Cortex of kidney (tissue), 1 donor: ENCODE data around the gene TWF2.
"Not testable (repeated sequence)": the region's sequence is repeated elsewhere in the genome, so short reads cannot be mapped to it uniquely, and the experiment has no call there.

Experiments
- DNase-seq: peaks from one replicate; lab custom pipeline; 2025; lab: John Stamatoyannopoulos, UW

Gene TWF2

DNA sequence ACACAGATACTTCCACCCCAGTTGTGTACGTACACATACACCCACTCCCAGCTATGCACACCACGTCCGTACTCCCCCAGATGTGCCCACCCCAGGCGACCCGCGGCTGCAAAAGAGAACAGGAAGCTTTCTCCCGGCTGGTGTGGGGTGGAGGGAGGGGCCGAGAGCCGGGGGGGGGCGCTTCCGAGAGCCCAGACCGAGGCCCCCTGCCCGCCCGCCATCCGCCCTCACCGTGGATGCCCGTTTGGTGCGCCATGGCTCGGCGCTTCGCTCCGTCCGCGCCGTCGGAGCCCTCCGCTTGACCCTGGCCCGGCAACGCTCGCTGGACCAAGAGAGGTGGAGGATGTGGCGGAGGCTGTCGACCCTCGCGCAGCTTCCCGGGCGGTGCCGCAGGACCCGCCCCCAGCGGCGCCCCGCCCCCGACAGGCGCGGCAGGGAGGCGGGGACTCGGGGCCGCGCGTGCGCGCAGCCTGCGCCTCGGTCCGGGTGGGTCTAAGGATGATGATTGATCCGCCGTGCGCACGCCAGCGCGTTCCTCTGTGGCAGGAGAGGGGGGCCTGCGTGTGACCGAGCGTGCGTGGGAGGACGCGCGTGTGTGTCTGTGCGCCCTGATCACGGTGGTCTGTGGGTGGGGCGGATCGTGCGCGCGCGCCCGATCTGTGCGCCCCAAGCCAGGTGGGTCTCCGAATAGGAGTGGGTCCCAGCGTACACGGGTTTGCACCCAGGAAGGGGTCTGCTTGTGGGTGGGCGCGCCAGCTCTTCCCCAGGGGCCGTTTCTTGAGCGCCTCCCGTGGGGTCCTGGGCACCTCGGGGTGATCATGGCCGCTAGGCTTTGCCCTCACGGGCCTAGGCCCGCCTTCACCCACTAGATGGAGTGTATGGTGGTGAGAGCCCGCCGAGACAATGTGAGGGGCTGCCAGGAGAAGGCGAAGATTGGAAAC lies at the start of gene TWF2:
Gene TWF2, minus strand, starts transcription at position 398 of the 941 bp plus-strand sequence. Its CDS starts 142 bp downstream, at position 256.
- DNase-seq, result no peak

DNA sequence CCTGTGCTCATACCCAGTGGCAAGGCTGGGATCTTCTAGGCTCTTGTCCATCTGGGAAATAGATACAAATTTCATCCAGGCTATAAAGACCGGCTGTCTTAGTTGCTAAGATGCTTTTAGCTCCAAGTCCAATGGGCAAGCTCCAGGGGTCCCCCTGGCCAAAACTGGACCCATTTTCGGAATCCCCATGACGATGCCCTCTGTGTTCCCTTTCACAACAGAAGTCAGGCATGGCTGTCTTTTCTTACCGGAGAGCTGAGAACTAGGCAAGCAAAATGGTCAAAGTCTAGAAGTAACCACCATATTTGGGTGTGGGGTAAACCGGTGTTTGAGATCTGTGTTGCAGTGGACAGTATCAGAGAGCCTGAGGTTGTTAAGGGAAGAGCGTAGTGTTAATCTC lies 49.7 kb upstream of the TWF2 start:
- no peak for DNase-seq

DNA sequence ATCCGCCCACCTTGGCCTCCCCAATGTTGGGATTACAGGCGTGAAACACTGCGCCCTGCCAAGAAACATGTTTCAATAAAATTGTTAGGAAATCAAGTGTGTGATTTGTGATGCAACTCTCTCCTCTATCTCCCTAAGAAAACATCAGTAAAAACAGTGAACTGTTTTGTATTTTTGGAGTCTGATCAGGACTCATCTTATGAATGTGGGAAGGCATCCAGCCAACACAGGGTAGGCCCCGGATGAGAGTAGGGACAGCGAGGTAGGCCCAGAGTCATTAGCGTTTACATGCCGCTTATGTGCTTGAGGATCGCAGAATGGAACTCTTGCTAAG lies 47.8 kb upstream of the TWF2 start:
- DNase-seq, result no peak

DNA sequence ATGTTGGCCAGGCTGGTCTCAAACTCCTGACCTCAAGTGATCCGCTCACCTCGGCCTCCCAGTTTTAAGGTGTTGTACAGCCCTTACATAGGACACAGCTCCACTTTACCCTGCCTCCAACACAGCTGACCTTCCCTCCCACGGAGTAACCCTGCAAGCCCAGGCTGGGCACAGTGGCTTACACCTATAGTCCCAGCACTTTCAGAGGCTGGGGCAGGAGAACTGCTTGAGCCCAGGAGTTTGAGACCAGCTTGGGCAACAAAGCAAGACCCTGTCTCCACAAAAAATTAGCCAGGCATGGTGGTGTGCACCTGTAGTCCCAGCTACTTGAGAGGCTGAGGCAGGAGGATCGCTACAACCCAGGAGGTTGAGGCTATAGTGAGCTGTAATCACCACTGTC lies 45.1 kb upstream of the TWF2 start:
- DNase-seq, result not testable (repeated sequence)

DNA sequence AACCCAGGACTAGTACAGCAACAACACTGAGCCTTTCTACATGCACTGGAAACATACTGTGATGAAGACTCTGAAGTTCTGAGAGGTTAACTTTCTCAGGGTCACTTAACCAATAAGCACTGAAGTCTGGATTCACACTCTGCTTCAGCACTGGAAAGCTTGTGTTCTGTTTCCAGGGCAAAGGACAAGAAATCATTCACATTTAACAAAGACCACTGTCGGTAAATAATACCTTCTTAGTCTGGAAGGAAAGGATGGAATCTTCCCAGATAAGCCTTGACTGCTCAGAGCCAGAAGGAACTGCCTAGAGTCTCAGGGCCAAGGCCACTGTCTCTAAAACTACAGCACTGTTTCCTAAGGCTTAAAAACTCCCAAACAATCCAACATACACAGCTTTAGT lies 44.3 kb upstream of the TWF2 start:
- DNase-seq, result no peak

DNA sequence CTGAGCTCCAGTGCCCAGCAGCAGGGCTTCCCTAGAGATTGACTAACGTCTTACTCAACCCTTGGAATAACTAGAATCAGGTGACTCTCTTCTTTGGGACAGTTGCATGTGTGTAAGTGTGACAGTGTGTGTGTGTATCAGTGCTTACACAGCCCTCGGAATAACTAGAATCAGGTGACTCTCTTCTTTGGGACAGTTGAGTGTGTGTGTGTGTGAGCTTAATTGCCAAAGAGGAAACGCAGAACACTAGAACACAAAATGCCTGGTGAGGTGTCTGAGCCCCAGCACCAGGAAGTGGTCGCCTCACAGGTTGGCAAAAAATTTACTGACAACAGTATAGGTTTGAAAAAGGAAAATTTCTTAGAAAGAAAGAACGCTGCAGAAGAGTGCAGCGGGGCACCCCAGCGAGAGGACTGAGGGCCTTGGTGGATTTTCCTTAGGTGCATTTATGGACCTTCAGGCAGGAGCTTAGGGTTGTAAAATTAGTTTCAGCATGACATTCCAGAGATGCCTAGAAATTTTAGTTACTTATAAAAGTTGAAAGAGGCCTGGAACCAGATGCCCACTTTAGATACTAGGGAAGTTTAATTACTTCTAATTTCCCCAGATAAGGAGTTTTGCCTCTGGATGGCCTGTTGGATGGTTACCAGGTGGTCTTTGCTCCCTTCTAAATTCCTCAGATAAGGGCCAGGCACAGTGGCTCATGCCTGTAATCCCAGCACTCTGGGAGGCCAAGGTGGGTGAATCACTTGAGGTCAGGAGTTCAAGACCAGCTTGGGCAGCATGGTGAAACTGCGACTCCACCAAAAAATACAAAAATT lies 43.2 kb upstream of the TWF2 start:
- DNase-seq, result no peak

DNA sequence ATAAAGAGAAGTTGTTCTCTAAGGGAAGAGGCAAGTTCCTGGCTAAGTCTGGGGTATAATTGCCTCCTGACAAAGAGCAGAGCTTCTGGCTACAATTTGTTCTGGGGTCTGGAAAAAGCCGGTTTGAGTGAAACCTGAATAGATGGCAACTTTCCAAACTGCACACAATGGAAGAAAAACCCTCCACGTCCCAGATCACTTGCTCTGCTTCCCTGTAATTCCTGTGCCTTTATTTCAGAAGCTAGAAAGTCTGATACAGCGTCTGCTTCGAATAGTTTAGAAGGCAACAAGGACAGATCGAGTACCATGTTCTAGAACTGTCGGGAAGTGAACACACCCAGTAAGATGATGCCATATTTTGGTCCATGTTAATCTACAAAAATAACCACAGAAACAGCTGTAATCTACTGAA lies 41.1 kb upstream of the TWF2 start:
- no peak for DNase-seq

DNA sequence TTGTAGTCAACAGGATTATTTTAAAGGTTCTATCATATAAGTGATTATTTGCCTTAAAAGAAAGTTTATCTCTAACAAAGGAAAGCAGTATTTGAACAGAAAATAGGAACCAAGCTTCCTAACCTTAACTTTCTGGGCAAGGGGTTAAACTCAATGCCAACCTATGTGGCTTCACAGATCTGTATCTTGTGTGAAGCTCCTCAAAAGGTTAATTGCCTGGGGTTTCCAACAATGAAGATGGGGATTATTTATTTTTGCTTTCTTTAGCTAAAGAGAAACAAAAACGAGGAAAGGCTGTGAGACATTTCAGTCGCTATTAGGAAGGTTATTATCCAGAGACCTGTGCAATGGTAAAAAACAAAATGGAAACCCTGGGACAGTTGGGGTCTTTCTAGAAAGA lies 40.6 kb upstream of the TWF2 start:
- DNase-seq, result no peak

DNA sequence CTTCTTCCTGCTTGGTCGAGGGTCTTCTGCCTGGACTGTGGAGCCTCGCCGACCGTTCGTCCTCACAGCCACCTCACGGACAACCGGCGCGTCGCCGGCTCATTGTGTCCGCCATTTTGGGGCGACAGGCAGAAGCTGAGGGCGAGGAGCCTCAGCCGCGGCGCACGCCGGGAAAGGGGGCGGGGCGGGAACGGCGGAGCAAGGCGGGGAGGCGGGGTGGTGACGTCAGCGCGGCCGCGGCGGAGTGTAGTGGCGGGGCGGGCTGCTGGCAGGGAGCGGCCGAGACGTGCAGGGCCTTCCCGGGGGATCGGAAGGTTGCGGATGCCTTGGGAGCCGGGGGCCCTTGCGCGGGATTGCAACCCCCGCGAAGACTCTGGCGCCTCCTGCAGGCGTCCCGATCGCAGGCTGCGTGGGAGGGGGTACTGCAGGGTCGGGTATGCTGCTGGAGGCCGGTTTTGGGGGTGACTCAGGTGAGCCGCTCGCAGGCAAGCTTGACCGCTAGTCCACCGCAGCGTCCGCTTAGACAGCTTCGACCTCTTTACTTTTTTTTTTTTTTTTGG lies 39.6 kb upstream of the TWF2 start, which contains the start of gene WDR82:
Gene WDR82, minus strand, starts transcription at position 140 of the 560 bp plus-strand sequence. CDS start 288 bp downstream, outside the sequence.
- no peak for DNase-seq

DNA sequence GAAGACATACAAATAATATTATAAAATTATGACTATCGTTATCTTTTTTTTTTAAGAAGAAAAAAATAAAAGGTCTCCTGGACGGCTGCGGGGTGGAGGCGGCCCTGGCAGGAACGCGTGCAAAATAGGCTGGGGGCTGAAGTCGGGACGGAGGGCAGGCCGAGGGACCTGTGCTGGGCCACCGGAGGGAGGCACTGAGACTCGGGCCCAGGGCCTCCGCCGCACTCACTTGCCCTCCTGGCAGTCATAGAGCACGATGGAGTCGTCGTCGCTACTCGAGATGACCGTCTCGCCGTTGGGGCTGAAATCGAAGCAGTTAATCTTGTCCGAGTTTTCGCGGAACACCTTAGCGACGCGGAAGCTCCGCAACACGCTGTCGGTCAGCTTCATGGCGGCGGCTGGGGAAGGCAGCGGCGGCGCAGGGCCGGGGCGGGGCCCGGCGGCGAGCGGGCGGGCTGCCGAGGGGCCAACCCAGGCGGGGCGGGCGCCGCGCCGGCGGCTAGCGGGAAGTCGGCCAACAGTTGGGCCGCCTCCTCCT lies 39.1 kb upstream of the TWF2 start:
- DNase-seq, result no peak

DNA sequence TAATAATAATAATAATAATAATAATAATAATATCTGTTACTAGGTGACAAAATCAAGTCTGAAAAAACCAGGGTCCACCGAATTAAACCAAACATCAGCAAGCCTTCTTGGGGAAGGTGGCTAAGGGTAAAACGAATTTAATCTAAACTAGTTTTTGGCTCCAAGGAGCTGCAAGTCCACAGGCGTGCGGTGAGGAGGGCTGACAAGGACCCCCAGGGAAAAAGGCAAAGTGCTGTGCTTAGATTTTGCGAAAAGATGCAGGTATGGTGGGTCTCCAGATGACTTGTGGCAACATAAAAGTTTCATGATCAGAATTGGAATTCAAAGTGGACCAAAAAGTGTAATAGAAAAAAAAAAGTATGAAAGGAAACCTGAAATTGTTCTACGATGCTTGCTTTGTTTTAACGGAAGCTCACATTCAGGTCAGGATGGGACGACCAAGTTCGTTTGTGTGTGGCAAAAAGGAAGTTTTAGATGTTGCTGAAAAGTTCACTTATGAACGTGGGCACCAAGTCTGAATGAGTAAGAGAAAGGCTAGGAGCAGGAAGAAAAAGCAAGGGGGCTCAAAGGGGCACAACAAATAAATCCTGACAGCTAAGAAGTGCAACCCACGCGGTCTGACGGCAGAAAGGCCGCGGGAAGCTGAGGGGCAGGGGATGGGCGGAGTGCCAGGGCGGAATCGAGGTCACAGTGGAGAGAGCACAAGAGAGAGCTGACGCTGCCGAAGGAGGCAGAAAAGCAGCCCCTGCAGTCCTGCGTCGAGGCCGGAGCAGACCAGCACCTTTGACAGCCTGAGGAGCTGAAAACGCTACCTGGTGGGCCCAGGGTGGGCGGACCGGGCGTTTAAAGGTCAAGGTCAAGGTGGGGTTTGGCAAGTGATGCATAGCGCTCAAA lies 38.4 kb upstream of the TWF2 start:
- DNase-seq, result no peak

DNA sequence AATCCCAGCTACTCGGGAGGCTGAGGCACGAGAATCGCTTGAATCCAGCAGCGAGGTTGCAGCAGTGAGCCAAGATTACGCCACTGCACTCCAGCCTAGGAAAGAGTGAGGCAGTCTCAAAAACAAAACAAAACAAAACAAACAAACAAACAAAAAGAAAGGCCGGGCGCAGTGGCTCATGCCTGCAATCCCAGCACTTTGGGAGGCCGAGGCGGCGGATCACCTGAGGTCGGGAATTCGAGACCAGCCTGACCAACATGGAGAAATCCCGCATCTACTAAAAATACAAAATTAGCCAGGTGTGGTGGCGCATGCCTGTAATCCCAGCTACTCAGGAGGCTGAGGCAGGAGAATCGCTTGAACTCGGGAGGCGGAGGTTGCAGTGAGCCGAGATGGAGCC lies 35.8 kb upstream of the TWF2 start:
- DNase-seq, result not testable (repeated sequence)

DNA sequence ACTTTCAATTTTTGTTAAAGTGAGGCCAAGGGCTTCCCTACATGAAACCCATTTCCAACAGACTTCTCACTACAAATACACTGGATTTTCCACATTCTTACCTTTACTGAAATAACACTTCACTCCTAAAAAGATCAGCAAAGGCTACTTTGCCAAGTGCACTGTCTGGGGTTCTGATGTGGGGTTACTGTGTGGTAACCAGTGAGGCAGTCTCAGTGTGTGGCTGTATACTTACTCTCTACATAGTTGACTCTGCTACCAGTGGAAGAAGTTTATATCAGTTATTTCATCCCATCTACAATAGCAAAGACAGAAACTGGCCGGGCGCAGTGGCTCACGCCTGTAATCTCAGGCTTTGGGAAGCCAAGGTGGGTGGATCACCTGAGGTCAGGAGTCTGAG lies 33.9 kb upstream of the TWF2 start:
- DNase-seq, result no peak

DNA sequence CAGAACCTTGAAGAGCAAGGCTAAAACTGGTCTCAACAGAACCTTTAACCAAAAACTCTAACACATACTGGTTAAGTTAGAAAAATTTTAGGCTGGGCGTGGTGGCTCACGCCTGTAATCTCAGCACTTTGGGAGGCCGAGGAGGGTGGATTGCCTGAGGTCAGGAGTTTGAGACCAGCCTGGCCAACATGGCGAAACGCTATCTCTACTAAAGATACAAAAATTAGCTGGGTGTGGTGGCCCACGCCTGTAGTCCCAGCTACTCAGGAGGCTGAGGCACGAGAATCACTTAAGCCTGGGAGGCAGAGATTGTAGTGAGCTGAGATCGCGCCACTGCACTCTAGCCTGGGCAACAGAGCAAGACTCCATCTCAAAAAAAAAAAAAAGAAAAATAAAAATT lies 33.2 kb upstream of the TWF2 start:
- DNase-seq, result not testable (repeated sequence)

DNA sequence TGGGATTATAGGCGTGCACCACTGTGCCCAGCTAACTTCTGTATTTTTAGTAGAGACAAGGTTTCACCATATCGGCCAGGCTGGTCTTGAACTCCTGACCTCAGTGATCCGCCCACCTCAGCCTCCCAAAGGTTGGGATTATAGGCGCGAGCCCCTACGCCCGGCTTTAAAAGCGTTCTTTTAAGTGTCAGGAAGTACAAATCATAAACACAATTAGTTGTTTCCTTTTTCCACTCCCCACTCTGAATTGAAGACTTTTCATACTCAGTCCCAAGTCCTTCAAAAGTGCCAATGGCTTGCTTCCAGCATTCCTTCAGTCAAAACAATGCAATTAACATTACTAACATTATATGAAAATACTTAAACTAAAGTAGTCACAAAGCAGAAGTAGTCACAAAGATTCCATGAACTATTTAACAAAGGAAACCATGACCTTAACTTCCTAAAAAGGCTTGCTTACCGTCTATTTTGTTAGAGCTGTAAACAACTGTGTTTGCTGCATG lies 31.3 kb upstream of the TWF2 start:
- DNase-seq, result no peak

DNA sequence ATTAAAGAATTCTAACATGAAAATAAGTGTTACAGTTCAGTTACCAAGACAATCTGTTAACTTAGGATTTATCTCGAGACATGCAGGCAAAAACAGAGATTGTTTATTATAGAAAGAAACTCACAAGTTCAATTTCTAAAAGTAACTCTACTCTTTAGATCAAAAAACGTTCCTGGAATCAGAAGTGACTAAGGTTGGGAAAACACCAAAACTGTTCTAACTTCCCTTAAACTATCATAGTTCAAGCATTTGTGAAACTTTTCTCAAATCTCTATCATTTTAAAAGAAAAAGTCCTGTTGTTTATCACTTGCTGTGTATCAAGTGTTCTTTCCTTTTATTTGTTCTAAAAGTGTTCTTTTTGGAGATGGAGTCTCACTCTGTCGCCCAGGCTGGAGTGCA lies 30.8 kb upstream of the TWF2 start:
- no peak for DNase-seq

DNA sequence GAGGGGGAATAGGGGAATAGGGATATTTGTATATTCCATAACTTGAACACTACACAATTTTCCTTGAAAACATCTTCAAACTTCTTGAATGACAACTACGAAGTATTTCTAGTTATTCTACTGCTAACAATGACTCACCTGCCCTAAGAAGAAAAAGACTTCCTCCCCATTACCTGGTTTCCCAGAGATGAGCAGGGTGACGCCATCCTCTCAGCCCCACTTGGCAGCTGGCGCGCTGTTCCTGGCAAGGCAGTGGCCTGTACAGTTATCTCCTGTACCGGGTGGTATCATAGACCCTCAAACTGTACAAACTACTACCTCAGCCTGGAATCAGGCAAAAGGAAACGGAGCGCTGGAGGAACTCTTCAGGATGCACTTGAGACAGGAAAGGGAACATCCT lies 29.1 kb upstream of the TWF2 start:
- DNase-seq, result no peak

DNA sequence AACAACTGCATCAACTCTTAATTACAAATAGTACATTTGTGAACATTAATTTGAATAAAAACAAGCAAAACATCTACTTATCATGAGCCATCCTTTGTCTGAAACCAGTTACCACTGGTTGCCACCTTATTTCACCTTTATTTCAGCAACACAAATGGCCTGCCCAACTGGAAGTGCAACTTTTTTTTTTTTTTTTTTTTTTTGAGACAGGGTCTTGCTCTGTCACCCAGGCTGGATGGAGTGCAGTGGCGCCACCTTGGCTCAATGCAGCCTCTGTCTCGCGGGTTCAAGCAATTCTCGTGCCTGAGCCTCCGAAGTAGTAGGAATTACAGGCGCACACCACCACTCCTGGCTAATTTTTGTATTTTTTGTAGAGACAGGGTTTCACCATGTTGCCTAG lies 26.4 kb upstream of the TWF2 start:
- DNase-seq, result no peak

DNA sequence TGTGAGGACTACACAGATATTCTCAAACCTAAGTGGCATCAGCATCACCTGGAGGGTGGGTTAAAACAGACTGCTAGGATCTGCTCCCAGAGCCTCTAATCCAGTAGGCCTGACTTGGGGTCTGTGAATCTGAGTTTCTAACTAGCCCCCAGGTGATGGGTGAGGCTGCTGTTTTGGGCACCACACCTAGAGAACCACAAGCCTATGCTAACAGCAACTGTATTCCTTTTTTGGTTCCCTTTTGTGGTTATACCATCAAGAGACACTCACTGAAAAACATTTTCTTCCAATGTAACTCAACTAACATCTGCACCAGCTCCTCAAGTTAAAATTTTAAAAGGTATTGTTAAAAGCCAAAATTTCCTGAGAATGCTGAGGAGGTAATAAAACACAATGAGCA lies 23.5 kb upstream of the TWF2 start:
- no peak for DNase-seq

DNA sequence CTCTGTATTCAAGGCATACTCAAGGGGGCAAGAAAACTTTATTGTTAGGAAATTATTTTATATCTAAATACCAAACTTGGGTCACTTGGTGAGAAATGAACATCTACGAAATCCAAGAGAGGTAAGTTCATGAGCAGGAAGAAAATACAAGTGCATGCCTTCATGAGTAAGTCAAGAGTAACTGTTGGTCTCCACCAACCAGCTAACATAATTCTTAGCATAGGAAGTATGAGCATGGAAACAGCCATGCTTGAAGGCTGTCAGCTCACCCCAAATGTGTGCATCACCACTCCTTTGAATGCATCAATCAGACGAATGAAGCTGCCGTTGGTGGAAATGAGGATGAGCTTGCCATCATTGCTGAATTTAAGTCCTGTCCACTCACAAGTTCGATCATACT lies 20.5 kb upstream of the TWF2 start:
- DNase-seq, result no peak

DNA sequence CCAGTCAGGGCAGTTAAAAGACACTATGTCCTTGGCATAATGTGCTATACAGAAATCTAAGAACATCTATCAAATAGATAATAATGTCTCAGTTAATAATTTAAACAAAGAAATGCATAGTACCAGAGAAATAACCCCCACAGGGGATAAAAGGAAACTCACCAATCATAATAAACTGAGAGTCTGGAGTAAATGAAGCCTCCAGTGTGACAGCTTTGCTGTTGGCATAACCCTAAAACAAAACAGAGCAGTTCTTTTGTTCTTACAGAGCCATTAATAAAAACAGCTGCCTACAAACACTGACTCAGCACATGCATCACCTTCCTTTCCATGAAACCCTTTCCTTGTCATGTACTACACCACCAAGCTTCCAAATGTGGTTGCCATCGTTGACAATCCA lies 20.1 kb upstream of the TWF2 start:
- no peak for DNase-seq
